GM21526 (cell line): ENCODE results near the gene LEMD2.

Experiments
- ATAC-seq: cut with Tn5 transposase; IDR thresholded peaks from one replicate; pipeline ENCODE4 v1.9.1; 2021; ENCODE audit warnings: moderate library complexity; ENCODE audit not compliant: unreplicated experiment, low FRiP score

LEMD2 gene

DNA sequence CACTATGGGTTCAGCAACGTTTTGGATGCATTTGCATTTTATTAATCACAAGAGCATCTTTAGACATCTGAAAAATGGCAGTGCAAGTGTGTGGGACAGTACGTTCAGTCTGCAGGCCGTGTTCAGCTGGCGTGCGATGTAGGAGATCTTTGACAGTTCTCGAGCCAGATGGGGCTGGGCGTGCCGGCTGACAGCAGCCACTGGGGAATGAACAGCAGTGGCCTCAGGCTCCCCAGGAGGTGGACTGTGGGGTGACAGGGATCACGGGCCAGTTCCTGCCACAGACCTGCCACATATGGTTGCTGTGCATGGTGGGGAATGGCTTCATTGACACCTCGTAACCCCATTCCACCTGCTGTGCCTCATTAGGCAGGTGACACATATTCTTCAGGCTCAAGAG, 31.3 kb upstream of the LEMD2 start:
- no peak for ATAC-seq

DNA sequence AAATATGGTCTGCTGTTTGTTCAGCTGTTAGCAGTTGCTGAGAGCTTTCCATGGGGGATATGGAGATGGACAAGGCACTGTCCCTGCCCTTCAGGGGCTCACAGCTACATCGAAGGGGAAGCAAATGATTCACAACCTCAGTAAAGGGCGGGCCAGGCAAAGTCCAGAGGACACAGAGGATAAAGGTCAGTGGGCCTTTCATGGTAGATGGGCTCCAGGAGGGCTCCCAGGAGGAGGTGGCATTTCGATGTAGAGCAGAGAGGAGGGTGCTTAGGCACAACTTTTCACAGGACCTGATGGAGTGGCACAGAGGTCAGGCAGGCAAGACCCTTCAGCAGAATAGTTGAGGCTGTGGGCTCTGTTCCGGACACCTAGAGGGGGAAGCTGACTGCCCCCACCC, 30.1 kb upstream of the LEMD2 start:
- no peak for ATAC-seq

DNA sequence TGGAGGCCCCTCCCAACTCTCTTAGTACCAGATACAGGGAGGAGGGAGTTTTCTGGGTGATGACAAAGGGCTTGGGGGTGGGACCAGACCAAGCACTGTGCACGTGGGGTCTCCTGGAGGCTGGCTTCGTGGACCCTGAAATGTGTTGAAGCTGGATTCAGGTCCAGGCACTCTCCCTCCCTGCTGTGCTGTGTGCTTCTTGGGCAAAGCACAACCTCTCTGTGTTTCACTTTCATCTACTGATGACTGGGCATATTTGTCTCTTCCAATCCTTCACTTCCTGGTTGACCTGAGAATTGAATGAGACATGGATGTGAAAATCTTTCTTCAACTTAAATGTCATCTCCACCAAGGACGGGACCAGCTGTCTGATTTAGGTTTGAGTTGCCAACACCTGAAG, 29.4 kb upstream of the LEMD2 start:
- no peak for ATAC-seq

DNA sequence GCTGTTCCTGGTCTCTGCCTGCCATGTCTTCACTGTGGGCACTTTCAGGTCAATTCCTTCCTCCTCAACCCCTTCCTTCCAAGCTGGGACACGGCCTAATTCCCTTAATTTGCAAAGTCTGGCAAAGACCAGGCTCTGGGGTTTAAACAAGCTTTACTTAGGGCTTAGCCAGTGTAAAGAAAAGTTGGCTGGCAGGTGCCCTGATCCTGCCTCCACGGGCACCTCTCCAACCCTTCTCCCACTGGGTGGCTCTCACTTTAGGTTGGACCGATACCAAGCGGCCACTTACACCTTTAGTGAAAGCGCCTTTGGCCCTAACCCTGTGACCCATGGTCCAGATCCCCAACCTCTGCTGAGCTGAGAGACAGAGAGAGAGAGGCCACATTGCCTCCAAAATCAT, 28.6 kb upstream of the LEMD2 start:
- no peak for ATAC-seq

DNA sequence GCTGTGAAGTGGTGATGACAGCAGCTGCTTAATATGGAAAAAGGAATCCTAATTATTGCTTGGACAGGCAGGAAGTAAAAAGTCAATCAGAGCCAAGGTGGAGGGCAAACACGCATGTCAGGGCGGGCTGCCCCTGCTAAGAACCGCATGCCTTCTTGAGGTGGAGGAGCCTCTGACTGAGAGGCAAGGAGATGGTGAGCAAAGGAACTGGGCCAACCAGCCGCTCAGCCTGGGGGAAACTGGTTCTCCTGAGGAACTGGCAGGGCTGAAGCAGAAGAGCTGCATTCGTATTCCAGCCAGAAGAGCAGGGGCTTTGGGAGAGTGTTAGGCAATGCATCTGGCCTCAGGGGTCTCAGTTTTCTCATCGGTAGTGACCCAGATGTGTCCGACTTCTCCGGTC, 28.0 kb upstream of the LEMD2 start:
- ATAC-seq, result no peak

DNA sequence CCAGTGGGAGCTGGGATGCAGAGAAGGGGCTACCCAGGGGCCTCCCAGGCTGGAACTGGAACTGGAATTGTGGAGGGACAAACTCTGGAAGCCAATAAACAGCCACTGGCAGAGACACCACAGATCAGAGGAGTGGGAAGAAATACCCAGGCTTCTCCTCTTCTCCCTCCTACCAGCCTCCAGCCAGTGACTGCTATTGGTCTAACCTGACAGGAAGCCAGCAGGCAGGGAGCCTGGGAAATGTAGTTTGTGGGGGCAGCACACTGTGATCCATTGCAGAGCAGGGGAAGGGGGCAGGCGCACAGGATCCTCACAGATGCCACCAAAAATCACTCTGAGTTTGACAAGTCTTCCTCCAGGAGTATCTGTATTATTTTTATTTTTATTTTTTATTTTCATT, 26.9 kb upstream of the LEMD2 start:
- ATAC-seq, result no peak

DNA sequence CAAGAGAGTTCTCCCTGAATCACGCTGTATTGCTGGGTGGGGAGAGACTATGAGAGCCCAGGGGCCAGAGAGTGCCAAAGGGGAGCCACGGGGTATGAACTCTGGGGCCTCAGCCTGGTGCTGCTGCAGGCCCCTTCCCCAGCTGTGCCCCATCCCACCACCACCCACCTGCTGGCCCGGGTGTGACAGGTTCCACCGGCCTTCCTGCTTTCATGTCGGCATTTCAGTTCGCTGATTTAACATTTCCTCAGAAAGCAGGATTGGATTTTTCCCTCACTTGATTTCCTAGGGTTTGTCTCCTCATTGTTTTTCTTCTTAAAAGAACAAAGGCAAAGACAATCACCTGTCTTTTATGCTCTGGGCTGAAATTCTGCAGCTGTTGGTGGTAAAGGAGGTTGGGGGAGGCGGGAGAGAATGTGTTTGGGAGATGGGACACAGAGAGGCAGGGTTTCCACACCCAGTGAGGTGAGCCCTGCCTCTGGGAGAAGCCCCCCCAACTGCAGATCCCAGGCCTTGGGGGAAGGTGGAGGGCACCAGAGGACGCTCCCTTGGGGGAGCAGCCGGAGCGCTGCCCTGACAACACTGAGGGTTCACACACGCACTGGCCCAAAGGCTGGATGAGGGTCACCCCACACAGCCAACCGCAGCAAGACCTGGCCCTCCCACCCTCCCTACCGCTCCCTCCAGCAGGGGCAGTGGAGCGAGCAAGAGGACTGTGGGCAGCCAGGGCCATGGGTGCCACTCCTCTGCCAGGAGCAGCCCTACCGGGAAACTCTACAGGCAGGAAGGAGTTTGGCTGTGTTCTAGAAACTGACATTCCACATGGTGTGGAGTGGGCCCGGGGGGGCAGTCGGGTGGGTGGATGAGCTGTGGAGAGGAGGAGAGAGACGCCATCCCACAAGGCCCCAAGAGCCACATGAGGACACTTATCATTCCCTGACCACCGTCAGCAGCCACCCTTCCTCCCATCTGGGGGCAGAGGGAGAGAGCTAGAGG, 25.4 kb upstream of the LEMD2 start:
- ATAC-seq, result no peak

DNA sequence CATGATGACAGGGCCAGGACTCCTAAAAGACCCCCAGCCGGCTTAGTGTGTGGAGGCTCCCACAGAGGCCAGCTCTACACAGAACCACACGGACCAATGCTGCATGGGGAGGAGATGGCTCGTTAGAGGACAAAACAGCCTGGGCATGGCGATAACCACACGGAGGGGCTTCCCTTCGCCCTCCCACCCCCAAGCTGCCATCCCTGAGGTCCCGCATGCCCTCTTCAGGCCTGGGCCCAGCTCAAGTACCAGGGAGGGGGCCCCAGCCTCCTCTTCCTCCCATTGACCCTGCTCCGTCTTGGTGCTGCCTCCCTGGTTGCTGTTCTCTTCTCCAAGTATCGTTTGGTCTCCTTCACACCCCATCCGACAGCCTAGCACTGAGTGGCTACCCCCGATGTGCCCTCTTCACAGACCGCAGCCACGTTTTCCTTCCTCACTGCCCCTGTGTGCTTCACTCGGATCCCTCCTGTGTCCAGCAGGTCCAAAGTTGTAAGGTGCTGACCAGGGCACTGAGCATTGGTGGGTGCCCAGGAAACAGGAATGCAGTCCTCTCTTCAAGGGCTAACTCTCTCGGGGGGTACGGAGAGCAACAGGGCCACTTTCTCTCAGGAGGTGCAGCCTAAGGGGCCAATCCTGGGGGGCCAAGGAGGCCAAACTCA, 24.4 kb upstream of the LEMD2 start:
- ATAC-seq, result no peak

DNA sequence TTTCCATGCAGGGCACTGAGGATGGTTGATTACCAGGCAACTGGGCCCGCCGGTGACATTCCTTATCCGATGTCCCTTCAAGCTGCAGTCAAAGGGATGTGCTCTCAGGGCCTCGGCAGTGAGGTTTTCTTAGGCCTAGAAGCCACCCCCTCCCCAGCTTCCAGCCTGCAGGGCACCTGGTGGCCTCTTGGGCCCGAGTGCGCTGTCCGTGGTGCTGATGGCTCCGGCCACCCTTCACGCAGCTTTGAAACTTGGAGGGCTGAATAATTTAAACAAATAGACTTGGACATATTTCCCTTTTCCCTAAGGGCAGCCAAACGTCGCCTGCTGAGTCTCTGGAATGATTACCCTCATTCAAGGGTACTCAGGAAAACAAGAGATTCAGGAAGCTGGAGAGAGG, 23.7 kb upstream of the LEMD2 start:
- ATAC-seq, result no peak

DNA sequence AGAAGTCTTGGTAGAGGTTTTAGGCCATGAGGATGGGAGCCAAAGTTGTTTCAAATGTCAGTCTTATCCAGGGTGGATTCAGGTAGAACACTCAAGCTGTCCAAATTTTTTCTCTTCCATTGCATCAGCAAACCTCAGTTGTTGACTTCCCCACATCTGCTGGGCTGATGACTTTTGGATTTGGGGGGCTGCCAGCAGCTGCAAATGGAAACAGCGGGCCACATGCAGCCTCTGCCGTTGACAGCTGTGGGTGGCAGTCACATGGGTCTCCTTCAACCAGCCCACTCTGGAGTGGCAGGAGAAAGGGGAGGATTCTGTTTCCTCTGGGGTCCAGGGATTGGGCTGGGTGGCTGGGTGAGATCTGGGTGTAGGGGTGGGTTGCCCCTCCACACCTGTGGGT, 20.7 kb upstream of the LEMD2 start:
- ATAC-seq, result no peak

DNA sequence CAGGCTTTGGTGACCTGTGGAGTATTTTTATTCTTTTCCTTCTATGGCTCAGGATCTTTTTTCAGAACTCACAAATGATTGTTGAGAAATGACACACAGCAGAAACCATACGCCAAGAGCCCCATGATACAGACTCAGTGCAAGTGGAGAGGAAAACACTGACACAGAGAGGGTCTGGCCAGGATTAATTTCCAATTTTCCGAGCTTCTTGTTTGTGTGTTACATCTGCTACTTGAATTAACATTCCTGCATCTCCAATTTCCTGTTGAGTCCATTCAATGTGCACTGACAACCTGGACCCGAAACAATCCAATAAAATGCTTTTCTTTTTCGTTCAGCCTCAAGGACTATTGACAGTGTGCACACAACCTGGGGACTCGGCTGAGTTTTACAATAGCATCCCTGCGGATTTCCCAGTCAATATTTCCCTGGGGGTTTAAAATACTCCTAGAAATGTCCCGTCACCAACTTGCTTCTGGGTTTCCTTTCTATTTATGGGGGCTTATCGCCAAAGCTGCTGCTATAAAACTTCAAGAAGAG, 19.8 kb upstream of the LEMD2 start:
- no peak for ATAC-seq

DNA sequence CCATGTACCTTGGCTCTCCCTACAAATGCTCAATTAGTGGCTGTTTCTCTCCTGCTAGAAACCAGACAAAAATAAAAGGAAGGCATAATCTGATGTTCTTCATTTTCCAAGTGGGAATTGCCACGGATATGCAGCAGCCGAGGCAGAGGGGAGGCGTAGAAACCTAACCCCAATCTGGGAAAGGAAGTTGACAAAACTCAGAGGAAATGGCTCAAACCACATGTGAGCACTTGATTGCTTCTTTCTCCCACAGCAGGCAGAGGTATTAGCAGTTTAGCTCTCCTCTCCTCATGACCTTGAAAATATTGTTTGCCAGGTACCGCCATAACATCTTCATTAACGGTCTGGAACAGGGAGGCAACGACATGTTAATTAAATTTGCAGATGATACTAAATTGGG, 18.7 kb upstream of the LEMD2 start:
- ATAC-seq, result no peak

DNA sequence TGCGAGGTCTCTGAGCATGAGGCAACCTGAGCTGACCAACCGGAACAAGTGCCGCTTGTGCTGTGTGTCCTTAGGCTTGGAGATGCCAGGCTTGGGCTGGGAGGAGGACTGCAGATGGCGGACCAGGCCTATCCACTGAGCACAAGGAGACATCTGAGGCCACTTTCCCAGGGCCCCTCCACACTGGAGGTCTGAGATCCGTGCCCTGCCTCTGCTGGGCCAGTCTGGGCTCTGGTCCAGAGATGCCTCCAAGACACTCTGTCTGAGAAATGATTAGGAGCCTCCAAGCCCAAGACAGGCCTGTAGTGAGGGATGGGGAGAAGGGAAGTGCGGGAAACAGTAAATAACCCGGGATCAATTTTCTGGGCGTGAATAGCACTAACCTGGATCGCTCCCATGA, 17.9 kb upstream of the LEMD2 start:
- ATAC-seq, result no peak

DNA sequence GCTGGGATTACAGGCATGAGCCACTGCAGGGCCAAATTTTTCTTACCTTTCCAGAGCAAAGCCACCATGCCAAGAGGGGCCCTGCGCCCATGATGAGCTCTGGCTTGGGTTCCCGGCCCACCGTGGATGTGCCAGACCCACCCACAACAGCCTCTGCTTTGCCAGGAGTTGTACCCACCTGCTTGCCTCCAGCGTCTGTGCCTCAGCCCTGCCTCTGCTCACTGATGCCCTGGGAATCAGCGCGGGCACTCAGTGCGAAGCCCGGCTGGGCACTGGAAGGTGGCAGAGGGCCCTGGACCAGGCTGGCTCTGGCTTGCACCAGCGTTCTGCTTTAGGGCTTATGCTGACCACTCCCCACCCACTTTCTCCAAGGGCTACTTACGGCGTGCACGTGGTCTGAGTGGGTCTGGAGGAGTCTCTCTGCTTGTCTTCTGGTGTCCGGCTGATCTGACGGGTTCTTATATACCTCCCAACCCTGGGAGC, 14.7 kb upstream of the LEMD2 start, which contains the start of gene MLN:
Gene MLN (minus strand): TSS at position 433 of the 483 bp plus-strand sequence. CDS start 2,840 bp downstream, outside the sequence.
- no peak for ATAC-seq

DNA sequence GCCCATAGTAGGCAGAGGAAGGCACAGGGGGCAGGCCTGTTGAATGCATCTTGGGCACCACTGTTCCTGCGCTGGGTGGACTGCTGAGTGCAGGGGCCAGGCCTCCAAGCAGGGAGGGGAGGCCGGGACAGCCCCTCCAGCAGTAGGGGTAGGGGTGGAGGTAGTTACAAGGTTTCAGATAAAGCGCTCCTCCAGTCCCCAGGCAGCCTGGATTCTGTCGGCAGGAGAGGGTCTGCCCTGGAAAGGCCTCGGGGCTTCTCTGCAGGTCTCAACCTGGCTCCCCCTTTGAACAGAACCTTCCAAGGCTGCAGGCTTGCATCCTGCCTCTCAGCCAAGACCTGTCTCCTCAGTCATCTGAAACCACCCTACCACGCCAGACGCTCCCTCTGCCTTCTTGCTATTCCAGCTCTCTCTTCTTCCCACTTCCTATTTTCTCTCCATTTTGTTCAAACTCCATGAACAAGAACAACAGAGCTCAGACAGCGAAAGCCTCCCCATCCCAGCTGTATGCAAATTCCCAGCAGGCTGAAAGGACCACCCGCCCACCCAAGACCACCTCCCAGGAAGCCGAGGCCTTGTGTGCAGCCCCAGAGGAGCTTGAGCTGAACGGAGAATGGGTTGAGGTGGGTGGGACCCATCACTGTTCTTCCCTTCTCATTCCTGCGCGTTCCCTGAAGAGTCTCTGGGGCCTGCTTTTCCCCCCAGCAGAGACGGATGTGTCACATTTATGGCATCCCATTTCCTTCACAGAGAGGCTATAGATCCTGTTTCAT, 13.4 kb upstream of the LEMD2 start:
- ATAC-seq, result no peak

DNA sequence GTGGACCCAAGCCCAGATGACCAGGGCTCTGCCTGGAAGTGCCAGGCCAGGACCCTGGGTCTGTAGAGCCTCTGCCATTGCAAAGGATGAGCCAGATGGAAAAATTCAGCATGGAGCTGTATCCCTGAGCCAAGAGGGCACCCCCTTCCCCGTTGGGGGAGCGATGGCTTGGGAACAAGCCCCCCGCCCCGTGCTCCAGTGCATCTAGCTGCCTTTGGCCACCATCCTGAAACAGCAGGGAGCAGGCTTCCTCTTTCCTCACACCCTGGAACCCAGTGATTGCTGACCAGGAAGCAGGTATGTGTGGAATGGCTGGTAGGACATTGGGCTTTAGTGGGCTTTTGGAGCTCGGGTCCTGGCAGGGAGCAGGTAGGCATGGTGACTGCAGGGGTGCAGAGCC, 12.7 kb upstream of the LEMD2 start:
- ATAC-seq, result no peak

DNA sequence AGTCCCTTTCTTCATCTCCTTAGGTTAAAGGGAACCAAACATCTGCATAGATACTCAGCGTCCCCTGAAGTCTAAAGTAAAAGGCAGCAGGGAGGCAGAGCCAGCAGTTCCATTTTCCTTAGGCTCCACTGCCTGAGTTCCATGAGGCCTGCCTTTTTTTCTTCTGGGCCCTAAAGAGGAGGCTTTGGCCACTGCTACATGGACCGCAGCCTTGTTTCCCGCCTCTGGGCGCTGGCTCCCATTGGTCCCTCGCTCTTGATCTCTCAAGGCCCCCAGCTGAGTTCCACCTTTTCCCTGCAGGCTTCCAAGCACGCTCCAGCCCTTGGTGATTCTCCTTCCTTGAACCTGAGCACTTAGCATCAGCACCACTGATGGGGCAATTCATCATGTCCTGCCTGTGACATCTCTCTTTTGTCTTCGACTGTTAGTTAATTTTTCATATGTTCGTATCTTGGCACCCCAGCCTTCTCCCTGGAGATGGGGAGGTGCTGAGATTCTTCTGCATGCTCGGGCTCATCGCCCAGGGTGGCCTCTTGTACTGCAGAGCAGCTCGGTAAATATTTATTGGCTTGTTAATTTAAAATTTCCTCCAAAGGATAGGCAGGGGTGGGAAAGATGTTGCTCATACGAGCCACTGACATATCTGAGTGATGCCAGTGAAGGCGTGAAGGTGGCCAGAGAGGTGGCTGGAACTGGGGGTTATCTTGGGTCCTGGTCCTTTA, 11.5 kb upstream of the LEMD2 start:
- no peak for ATAC-seq

DNA sequence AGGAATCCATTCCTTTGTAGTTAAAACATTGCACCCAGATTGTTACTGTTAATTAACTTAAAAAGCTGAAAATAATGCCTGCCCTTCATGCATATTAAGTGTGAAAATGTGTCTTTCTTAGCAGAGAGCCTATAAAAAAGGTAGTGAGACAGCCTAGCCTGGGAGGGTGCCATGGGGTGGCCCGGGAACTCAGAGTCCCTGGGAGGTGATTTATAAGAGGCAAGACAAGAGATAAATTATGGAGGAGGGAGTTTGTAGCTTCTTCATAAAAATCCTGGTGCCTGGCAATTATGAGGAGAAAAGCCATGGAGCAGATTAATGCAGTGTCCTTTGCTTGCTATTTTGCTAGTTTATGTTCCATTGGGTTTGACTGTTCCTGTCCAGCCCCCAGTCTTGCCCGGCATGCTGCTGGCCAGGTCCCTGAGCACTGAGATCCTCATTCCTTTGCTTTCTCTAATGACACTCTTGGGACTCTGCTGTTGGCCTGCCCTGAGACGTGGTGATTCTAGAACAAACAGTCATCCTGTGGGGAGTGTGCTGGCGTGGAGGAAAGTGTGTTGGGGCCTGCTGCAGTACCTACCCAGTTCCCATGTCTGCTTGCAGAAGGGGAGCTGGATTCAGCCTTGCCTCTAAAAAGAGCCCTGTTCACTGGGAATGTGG, 10.7 kb upstream of the LEMD2 start:
- no peak for ATAC-seq

DNA sequence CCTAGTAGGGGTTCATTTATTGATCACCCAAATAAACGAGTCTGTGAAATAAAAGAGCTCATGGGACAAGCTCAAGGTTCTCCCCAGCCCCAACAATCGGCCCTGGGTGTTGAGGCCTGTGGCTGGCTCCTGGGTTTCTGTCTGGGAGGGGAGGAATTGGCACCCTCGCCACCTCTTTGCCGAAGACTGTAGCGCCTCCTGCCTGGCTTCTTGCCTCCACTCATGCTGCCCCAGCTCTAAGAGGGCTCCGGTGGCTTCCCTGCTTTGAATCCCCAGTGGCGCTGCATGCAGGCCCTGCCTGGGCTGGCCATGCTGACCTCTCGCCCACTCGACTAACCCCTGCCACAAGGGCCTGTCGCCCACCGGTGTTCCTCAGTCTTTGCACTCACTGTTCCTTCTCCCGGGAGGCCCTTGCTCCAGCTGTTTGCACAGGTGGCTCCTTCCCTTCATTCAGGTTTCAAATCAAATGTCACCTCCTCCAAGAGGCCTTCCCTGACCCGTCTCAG, 9.5 kb upstream of the LEMD2 start:
- no peak for ATAC-seq
